NCI-H524 (cell line): ENCODE measurements around the gene SRPK2.
"Not testable (repeated sequence)": the region's sequence is repeated elsewhere in the genome, so short reads cannot be mapped to it uniquely, and the experiment has no call there.

Source experiments
- DNase-seq, 2 experiments: peaks; one replicate each; lab custom pipeline; 2025; lab: John Stamatoyannopoulos, UW

SRPK2 gene

DNA sequence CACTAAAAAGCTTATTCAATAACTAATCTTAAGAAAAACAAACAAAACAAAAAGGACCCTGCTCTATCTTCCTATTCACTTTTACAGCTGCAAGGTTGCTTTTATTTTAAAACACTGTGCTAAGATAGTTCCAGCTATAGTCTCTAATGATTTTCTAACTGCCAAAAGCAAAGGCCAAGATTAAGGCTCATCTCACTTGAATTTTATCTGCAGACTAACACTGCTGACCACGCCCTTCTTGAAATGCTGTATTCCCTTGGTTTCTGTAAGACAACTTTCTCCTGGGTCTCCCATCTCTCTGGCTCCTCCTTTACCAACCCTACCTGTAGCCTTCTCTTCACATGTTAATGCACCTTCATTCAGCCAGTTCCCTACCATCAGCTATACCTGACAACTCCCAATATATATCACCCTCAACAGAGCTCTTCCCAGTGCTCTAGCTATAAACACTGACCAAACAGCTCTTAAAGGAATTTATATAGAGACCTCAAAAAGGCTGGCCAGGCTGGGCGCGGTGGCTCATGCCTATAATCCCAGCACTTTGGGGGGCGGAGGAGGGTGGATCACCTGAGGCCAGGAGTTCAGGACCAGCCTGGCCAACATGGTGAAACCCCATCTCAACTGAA is 11.7 kb downstream of the SRPK2 start:
- no peak for DNase-seq

DNA sequence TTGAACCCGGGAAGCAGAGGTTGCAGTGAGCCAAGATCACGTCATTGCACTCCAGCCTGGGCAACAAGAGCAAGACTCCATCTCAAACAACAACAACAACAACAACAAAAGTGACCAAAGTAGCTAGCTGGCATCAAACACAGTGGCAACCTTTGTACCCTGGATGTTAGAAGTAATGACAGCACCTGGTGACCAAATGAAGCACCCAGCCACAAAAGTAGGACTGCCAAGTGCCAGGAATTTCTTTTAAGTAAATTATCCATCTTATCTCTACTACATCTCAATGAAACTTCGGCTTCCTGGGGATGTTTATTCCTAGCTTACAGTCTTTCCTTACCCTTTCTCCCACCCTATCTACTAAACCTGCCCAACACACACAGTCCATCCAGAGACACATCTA is 18.8 kb downstream of the SRPK2 start:
- DNase-seq, result no peak

DNA sequence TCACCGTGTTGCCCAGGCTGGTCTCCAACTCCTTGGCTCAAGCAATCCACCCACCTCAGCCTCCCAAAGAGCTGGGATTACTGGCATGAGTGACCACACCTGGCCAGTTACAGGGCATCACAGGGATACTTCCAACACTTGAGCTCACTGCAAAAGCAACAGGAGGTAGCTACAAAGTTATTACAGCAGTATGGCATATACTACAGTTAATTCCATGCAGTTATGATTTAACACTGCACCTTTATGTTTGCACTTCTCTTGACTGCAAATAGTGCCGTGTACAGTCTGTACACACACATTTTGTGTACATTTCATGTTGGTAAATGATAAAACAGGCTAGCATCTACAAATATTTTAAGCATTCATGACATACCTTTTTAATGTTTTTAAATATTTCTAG is 21.3 kb downstream of the SRPK2 start:
- DNase-seq, result no peak

DNA sequence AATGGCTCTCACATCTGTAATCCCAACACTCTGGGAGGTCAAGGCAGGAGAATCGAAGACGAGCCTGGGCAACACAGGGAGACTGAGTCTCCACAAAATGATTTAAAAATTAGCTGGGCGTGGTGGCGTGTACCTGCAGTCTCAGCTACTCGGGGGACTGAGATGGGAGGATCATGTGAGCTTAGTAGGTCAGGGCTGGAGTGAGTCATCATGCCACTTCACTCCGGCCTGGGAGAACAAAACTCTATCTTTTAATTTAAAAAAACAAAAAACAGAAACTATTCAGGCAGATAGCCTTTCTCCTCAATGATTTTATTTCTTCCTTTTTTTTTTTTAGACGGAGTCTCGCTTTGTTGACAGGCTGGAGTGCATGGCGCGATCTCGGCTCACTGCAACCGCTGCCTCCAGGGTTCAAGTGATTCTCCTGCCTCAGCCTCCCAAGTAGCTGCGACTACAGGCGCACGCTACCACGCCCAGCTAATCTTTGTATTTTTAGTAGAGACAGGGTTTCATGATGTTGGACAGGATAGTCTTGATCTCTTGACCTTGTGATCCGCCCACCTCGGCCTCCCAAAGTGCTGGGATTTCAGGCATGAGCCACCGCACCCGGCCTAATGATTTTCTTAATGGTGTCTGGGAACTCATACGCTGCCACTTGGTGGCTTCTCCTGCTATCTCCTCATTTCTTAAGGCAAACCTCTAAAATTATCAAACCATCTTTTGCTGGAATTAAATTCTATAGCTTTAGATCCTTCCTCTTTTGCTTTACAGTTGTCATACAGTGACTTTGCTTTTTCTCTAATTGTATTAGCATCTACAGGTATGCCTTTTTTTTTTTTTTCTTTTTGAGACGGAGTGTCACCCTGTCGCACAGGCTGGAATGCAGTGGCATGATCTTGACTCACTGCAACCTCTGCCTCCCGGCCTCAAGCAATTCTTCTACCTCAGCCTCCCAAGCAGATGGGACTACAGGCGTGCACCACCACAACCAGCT is 22.9 kb downstream of the SRPK2 start:
- DNase-seq, result no peak

DNA sequence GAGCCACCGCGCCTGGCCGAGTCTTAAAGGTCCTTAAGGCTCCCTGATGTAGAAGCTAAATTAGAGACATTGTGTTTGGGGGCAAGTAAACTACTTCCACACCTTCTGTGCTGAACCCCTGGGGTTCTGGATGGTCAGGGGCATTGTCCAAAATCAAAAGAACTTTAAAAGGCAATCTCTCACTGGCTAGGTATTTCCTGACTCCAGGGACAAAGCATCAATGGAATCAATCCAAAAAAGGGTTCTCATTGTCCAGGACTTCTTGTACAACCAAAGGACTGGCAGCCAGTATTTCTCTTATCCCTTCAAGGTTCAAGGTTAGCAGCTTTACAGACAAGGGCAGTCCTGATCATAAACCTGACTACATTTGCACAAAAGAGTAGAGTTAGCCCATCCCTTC is 24.0 kb downstream of the SRPK2 start:
- no peak for DNase-seq

DNA sequence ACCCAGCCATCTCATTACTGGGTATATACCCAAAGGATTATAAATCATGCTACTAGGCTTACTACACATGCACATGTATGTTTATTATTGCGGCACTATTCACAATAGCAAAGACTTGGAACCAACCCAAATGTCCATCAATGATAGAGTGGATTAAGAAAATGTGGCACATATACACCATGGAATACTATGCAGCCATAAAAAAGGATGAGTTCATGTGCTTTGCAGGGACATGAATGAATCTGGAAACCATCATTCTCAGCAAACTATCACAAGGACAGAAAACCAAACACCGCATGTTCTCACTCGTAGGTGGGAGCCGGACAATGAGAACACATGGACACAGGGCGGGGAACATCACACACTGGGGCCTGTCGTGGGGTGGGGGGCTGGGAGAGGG is 25.1 kb downstream of the SRPK2 start:
- not testable (repeated sequence) for DNase-seq

DNA sequence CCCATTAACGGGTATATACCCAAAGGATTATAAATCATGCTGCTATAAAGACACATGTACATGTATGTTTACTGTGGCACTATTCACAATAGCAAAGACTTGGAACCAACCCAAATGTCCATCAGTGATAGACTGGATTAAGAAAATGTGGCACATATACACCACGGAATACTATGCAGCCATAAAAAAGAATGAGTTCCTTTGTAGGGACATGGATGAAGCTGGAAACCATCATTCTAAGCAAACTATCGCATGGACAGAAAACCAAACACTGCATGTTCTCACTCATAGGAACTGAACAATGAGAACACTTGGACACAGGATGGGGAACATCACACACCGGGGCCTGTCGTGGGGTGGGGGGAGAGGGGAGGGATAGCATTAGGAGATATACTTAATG is 26.0 kb downstream of the SRPK2 start:
- DNase-seq, result not testable (repeated sequence)

DNA sequence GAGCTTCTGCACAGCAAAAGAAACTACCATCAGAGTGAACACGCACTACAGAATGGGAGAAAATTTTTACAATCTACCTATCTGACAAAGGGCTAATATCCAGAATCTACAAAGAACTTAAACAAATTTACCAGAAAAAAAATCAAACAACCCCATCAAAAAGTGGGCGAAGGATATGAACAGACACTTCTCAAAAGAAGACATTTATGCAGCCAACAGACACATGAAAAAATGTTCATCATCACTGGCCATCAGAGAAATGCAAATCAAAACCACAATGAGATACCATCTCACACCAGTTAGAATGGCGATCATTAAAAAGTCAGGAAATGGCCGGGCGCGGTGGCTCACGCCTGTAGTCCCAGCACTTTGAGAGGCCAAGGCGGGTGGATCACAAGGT is 26.7 kb downstream of the SRPK2 start:
- not testable (repeated sequence) for DNase-seq

DNA sequence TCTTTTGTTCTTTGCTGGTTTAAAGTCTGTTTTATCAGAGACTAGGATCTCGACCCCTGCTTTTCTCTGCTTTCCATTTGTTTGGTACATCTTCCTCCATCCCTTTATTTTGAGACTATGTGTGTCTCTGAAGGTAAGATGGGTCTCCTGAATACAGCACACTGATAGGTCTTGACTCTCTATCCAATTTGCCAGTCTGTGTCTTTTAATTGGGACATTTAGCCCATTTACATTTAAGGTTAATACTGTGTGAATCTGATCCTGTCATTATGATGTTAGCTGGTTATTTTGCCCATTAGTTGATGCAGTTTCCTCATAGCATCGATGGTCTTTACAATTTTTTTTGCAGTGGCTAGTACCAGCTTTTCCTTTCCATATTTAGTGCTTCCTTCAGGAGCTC is 28.6 kb downstream of the SRPK2 start:
- DNase-seq, result not testable (repeated sequence)

DNA sequence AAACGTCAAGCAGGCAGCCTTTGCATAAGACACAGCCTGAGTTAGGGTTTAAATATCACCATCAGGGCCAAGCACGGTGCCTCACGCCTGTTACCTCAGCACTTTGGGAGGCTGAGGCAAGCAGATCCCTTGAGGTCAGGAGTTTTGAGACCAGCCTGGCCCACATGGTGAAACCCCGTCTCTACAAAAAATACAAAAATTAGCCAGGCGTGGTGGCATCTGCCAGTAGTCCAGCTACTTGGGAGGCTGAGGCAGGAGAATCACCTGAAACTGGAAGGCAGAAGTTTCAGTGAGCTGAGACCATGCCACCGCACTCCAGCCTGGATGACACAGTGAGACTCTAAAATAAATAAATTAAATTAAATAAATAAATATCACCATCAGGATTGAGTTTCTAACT is 33.0 kb downstream of the SRPK2 start:
- no peak for DNase-seq

DNA sequence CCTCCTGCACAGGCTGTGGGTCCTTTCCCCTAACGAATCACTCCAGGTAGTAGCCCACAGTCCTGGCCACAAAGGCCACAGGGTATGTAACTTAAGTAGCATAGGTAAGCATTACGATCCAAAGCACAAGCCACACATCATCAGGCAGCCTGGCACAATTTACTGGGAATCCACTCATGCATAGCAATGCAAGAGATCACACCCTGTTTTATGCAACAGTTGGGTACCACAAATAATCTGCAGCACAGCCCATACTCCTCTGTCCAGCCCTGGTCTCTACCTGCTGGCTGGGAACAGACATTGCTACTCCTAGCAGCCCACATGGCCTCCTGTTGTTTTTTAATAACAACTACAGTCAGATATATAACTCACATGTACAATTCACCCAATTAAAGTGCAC is 34.3 kb downstream of the SRPK2 start:
- DNase-seq, result no peak

DNA sequence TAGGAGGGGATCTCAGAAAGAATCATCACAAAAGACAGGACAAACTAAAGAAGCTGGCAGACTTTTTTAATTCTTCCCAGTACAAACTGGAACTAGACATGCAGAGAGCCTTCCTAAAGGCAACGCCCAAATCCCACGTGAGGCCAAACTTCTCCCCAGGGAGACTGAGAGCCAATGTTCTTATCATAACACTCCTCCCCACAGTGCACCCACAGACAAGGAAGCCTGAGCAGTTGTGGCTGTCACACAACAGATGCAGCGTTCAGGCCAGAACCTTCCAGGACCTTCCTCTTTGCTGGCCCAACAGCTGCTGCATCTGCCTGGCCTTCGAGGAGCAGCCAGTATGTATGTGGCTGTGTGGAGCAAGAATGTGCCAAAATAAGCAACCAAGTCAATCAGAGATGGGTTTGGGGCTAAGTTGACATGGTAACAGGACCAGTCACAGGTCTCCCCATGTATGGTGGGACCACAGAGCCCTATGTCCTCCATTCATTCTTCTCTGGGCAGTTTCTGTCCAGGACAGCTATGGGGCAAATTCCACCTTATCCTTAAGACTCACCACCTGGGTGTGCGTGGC is 34.9 kb downstream of the SRPK2 start:
- DNase-seq, result no peak

DNA sequence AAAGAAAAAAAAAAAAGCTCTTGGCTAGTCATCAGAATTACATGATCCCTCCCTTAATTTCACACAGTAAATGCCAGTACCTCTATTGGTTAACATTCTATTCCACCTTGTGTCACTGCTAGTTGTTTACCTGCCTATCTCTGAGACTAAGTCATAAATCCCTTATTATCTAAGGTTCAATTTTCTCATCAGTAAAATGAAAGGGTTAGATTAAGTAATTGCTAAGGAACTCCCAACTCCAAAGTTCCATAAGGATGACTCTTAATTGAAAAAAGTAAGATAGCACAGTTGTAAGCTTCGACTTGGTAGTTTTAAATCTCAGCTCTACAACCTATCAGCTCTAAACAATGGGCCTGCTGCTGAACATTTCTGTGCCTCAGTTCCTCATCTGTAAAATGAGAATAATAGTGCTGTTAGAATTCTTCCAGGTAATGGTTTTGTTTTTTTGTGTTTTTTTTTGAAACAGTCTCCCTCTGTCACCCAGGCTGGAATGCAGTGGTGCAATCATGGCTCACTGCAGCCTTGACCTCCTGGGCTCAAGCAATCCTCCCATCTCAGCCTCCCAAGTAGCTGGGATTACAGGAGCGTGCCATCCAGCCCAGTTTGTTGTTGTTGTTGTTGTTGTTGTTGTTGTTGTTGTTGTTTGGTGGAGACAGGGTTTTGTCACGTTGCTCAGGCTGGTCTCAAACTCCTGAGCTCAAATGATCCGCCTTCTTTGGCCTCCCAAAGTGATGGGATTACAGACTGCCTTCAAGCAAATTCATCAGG is 35.6 kb downstream of the SRPK2 start:
- no peak for DNase-seq

DNA sequence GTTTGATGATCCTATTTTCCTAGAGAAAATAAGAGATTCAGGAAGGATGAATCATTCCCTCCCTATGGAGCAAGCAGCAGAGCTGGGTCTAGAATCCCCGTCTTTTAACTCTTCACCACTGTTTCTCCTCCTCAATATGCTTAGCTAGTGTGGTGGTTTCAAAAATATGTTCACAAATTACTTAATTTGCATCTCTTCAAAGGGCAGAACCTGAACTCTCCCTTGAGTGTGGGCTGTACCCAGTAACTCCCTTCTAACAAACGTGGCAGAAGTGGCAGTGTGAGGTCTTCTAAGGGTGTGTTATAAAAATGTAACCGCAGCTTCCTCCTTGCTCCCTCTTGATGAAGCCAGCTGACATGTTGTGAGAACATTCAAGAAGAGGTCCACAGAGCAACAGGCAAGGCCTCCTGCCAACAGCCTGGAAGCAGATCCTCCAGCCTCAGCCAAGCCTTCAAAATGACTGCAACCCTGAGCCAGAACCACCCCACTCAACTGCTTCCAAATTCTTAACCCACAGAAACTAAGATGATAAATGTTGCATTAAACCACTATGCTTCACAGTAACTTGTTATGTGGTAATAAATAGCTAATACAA is 36.6 kb downstream of the SRPK2 start:
- no peak for DNase-seq

DNA sequence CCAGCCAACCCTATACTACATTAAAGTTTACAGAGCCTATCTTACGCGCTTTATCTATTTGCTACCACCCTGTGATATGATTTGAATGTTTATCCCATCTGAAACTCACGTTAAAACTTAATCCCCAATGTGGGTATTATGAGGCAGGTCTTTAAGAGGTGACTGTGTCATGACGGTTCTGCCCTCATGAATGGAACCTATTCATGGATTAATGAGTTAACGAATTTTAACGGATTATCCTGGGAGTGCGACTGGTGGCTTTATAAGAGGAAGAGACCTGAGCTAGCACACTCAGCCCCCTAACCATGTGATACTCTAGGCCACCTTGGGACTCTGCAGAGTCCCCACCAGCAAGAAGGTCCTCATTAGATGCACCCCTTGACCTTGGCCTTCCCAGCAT is 37.8 kb downstream of the SRPK2 start:
- DNase-seq, result no peak

DNA sequence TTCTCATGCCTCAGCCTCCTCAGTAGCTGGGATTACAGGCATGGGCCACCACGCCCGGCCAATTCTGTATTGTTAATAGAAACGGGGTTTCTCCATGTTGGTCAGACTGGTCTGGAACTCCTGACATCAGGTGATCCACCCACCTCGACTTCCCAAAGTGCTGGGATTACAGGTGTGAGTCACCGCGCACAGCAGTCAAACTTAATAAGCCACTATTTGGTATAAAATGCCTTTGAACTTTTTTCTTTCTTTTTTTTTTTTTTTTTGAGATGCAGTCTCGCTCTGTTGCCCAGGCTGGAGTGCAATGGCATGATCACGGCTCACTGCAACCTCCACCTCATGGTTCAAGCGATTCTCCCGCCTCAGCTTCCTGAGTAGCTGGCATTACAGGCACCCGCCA is 40.5 kb downstream of the SRPK2 start:
- DNase-seq, result not testable (repeated sequence)

DNA sequence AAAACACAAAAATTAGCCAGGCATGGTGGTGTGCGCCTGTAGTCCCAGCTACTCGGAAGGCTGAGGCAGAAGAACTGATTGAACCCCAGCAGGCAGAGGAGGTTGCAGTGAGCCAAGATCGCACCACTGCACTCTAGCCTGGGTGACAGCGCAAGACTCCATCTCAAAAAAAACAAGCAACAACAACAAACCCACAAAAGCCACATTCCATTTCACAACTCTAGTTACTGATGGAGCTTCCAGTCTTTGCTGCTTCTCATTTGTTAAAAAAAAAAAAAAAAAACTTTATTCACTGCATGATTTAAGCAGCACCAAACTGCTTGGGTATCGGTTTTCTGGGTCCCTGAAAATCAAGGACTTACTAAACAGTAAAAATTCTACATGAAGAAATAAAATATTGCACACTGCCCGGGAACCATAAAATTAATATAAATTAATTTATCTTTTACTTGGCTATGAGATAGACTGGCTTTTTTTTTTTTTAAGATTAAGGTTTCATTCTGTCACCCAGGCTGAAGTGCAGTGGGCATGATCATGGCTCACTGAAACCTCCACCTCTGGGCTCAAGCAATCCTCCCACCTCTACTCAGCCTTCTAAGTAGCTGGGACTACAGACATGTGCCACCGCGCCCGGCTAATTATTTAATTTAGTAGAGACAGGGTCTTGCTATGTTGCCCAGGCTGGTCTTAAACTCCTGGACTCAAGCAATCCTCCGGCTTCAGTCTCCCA is 42.0 kb downstream of the SRPK2 start:
- no peak for DNase-seq

DNA sequence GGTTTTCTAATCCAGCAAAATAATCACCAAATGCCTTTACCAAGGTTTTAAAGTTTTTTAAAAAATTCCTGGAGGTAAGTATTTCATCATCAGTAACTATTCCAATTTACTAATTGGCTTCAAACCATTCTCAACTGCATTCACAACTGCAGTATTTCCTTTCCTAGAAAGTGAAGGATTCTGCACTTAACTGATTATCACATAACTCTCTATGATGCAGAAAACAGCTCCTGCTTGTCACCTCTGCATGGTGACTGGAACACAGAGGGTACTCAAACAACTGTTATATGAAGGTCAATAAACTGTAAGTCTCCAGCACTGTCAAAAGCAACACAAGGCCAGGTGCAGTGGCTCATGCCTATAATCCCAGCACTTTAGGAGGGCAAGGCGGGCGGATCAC is 42.6 kb downstream of the SRPK2 start:
- no peak for DNase-seq

DNA sequence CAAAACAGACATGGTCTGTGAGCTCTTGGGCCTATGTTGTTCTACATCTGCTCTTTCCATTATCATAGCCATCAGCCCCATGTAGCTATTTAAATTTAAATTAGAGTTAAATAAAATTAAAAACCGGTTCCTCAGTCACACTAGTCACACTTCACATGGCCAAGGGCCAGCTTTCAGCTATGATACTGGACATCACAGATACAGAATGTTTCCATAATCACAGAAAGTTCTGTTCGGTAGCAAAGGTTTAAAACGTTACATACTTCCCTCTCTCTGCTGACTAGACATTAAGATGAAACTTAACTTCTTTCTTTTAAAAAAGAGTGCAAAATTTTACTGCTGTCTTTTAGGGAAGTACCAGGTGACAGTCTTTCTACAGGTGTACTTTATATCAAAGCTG is 43.0 kb downstream of the SRPK2 start:
- no peak for DNase-seq

DNA sequence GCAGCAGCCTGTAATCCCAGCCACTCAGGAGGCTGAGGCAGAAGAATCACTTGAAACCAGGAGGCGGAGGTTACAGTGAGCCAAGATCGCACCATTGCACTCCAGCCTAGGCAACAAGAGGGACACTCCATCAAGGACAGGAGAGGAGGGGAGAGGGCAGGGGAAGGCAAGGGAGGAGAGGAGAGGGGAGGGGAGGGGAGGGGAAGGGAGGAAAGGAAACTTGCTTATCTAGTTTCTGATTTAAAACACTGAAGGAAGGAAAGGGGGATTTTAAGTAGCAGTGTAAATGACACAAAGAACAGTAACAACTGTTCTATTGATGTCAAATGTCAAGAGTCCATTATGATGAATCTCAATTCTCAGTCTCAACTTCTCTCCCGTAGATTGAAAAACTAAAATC is 43.7 kb downstream of the SRPK2 start:
- no peak for DNase-seq
